Suprapubic skin (tissue), 4 donors: ENCODE data around the gene NLRP3. TPM values are rescaled to one million over a fixed set of nuclear protein-coding genes. Genes with fewer than 3 reads are reported as not detected.
"Not testable (repeated sequence)": the region's sequence is repeated elsewhere in the genome, so short reads cannot be mapped to it uniquely, and the experiment has no call there.

ENCODE experiments used
- DNase-seq, 2 donors: peaks; one replicate each; pipeline ENCODE4 v3.0.0-alpha.2; 2019; ENCODE audit warnings: low spot score in 2 of 2
- H3K27ac ChIP-seq: fragments of 200-600 bp; sonication (generic); one replicate; pipeline ENCODE4 v1.5.1; 2019
- H3K27me3 ChIP-seq: fragments of 200-600 bp; sonication (generic); one replicate; pipeline ENCODE4 v1.5.1; 2019
- H3K36me3 ChIP-seq: fragments of 200-600 bp; sonication (generic); one replicate; pipeline ENCODE4 v1.5.1; 2019
- H3K4me1 ChIP-seq: fragments of 200-600 bp; sonication (generic); one replicate; pipeline ENCODE4 v1.5.1; 2019
- H3K4me3 ChIP-seq: fragments of 200-600 bp; sonication (generic); one replicate; pipeline ENCODE4 v1.5.1; 2019; ENCODE audit warnings: mild to moderate bottlenecking
- H3K9me3 ChIP-seq: fragments of 200-600 bp; sonication (generic); one replicate; pipeline ENCODE4 v1.5.1; 2019
- CTCF ChIP-seq, 2 donors: fragments of 200-600 bp in 1 of 2; fragments of 450-650 bp in 1 of 2; sonication (generic) in 1 of 2; IDR thresholded peaks; one replicate each; pipeline ENCODE4 v1.5.1; 2016 to 2019; ENCODE audit warnings: antibody characterized with exemption in 2 of 2, mild to moderate bottlenecking in 1 of 2, moderate library complexity in 1 of 2
- EP300 ChIP-seq: sonication (generic); formaldehyde crosslinking; IDR thresholded peaks from one replicate; pipeline ENCODE4 v1.6.1; 2017; ENCODE audit warnings: antibody characterized with exemption
- POLR2A ChIP-seq, 2 donors: fragments of 450-650 bp; IDR thresholded peaks; one replicate each; pipeline ENCODE4 v1.6.1; 2017; ENCODE audit warnings: antibody characterized with exemption in 2 of 2, mild to moderate bottlenecking in 2 of 2, moderate library complexity in 2 of 2
- POLR2AphosphoS5 ChIP-seq, 3 donors: sonication (generic); formaldehyde crosslinking; IDR thresholded peaks; one replicate each; pipeline ENCODE4 v1.6.1; 2017; ENCODE audit warnings: antibody characterized with exemption in 3 of 3
- WGBS: methylation state at CpG from one replicate; pipeline ENCODE4 v1.1.5; 2018; 5-methylcytosine and 5-hydroxymethylcytosine counted together
- total RNA-seq, 4 donors: library from RNA; depleted of rRNA; stranded (reverse); fragments of >200 nt; gene quantifications; one replicate each; pipeline ENCODE4 v1.1.0, GENCODE V29; 2016

The NLRP3 gene
- total RNA-seq, 4 donors from 2014 or later: 0.87 to 1.6 (median 1.3) TPM

GRCh38 chr1:247375747-247376146 is 40.2 kb upstream of the NLRP3 start:
- Histone ChIP-seq H3K27me3 (no peaks in the 10 kb centered on the region), H3K36me3 (no peaks in the 10 kb centered on the region), H3K27ac (no peak overlapping the region), H3K9me3 (no peaks in the 10 kb centered on the region), H3K4me1 (peaks cover 11% of the 10 kb centered on the region), H3K4me3 (no peak overlapping the region)
- TF ChIP-seq POLR2AphosphoS5 (IDR thresholded peaks at IDR 0.05): no peak
- TF ChIP-seq EP300: no peak
- no peak for TF ChIP-seq POLR2A (IDR thresholded peaks at IDR 0.05)
- no peak for TF ChIP-seq CTCF (IDR thresholded peaks at IDR 0.05)
- 84% methylated on average over 14 of the region's 14 CpGs for WGBS
- DNase-seq: no peak

GRCh38 chr1:247376659-247377058 is 39.3 kb upstream of the NLRP3 start:
- no peak overlapping the region for H3K27ac ChIP-seq
- no peaks in the 10 kb centered on the region for H3K36me3 ChIP-seq
- no peaks in the 10 kb centered on the region for H3K27me3 ChIP-seq
- no peaks in the 10 kb centered on the region for H3K9me3 ChIP-seq
- H3K4me1 ChIP-seq: peaks cover 11% of the 10 kb centered on the region
- H3K4me3 ChIP-seq: no peak overlapping the region
- DNase-seq: no peak
- 26% methylated on average over 7 of the region's 7 CpGs for WGBS
- no peak for TF ChIP-seq POLR2AphosphoS5 (IDR thresholded peaks at IDR 0.05)

GRCh38 chr1:247377656-247378055 is 38.3 kb upstream of the NLRP3 start:
- H3K27ac ChIP-seq, DNase-seq, H3K4me3 ChIP-seq, H3K4me1 ChIP-seq, H3K27me3 ChIP-seq, H3K9me3 ChIP-seq, H3K36me3 ChIP-seq: not testable (repeated sequence)
- 88% methylated on average over 7 of the region's 7 CpGs for WGBS

GRCh38 chr1:247378334-247379073 is 37.5 kb upstream of the NLRP3 start:
- no peak for DNase-seq
- TF ChIP-seq EP300 (no peak), CTCF (IDR thresholded peaks at IDR 0.05) (no peak), POLR2AphosphoS5 (IDR thresholded peaks at IDR 0.05) (no peak), POLR2A (IDR thresholded peaks at IDR 0.05) (no peak)
- Histone ChIP-seq H3K27ac (no peak overlapping the region), H3K9me3 (no peaks in the 10 kb centered on the region), H3K4me3 (no peak overlapping the region), H3K4me1 (peaks cover 4% of the 10 kb centered on the region), H3K27me3 (no peaks in the 10 kb centered on the region), H3K36me3 (no peaks in the 10 kb centered on the region)
- 82% methylated on average over 19 of the region's 20 CpGs for WGBS

- H3K9me3 ChIP-seq: no peaks in the 10 kb centered on the region
- no peak overlapping the region for H3K27ac ChIP-seq
- no peaks in the 10 kb centered on the region for H3K27me3 ChIP-seq
- WGBS: 69% methylated on average over 4 of the region's 4 CpGs
- H3K36me3 ChIP-seq: no peaks in the 10 kb centered on the region
- no peak for DNase-seq
- no peak overlapping the region for H3K4me3 ChIP-seq
- H3K4me1 ChIP-seq: peaks cover 4% of the 10 kb centered on the region
- TF ChIP-seq EP300: no peak
- TF ChIP-seq POLR2AphosphoS5 (IDR thresholded peaks at IDR 0.05): no peak
- no peak for TF ChIP-seq CTCF (IDR thresholded peaks at IDR 0.05)
- TF ChIP-seq POLR2A (IDR thresholded peaks at IDR 0.05): no peak
These were observed 30.7 kb upstream of the NLRP3 start for GRCh38 chr1:247385283-247385682.

GRCh38 chr1:247386217-247386616 is 29.8 kb upstream of the NLRP3 start:
- Histone ChIP-seq H3K9me3 (no peaks in the 10 kb centered on the region), H3K36me3 (no peaks in the 10 kb centered on the region), H3K27ac (no peak overlapping the region), H3K4me3 (no peak overlapping the region), H3K4me1 (peaks cover 6% of the 10 kb centered on the region), H3K27me3 (no peaks in the 10 kb centered on the region)
- TF ChIP-seq CTCF (IDR thresholded peaks at IDR 0.05): no peak
- no peak for TF ChIP-seq POLR2AphosphoS5 (IDR thresholded peaks at IDR 0.05)
- TF ChIP-seq EP300: no peak
- TF ChIP-seq POLR2A (IDR thresholded peaks at IDR 0.05): no peak
- WGBS: 83% methylated on average over 1 of the region's 1 CpG
- DNase-seq: no peak
